ENCODE measurements around the gene ACKR3. TPM values are rescaled to one million over a fixed set of nuclear protein-coding genes. Genes with fewer than 3 reads are reported as not detected.
A peak's percentile ranks its signal among the peaks of the same experiment; 100 is the strongest.

ACKR3 gene
- total and polyA plus RNA-seq, 2 donors (not counting 1 experiment from before 2014, with no cell fraction given) = 0.17 to 1.5 TPM

GRCh38 chr2:236603361-236604015 lies 33.9 kb downstream of the ACKR3 start:
- Histone ChIP-seq H3K27me3 (ENCODE audit: control insufficient read depth, insufficient read depth, low read length) (no peaks in the 10 kb centered on the region), H3K4me2 (ENCODE audit: extremely low read depth, insufficient read depth, low read length) (no peak overlapping the region), H3K9me3 (ENCODE audit: control insufficient read depth, insufficient read depth, low read depth, low read length) (no peaks in the 10 kb centered on the region), H3K79me2 (ENCODE audit: control insufficient read depth, insufficient read depth, low read length) (no peaks in the 10 kb centered on the region), H4K20me1 (ENCODE audit: control insufficient read depth, extremely low read depth, insufficient read depth, low read length) (no peaks in the 10 kb centered on the region), H3K36me3 (ENCODE audit: control insufficient read depth, insufficient read depth, low read length) (no peaks in the 10 kb centered on the region), H3K27ac (ENCODE audit: insufficient read depth, low read length) (no peak overlapping the region), H3K9ac (ENCODE audit: insufficient read depth, low read length) (no peak overlapping the region), H2AFZ (ENCODE audit: low read length) (no peak overlapping the region), H3K4me3 (replicated peaks in 1 of 4; ENCODE audit: control extremely low read depth in 1 of 4, insufficient read depth in 1 of 4, low read depth in 3 of 4, low read length in 4 of 4) (no peak overlapping the region), H3K4me1 (ENCODE audit: control insufficient read depth, extremely low read depth, insufficient read depth, low read length) (no peaks in the 10 kb centered on the region)
- DNase-seq (ENCODE audit: low read depth in 2 of 2) = no peak
- TF ChIP-seq EZH2 (IDR thresholded peaks at IDR 0.05; ENCODE audit: low read length, missing control alignments) = no peak
- TF ChIP-seq CTCF (conservative IDR thresholded peaks at IDR 0.05 in 1 of 2, IDR thresholded peaks at IDR 0.05 in 1 of 2; ENCODE audit: low read depth in 1 of 2, low read length in 2 of 2) = no peak

GRCh38 chr2:236604575-236605344 lies 35.1 kb downstream of the ACKR3 start:
- H3K27ac ChIP-seq (ENCODE audit: insufficient read depth, low read length) = no peak overlapping the region
- H3K79me2 ChIP-seq (ENCODE audit: control insufficient read depth, insufficient read depth, low read length) = no peaks in the 10 kb centered on the region
- TF ChIP-seq EZH2 (IDR thresholded peaks at IDR 0.05; ENCODE audit: low read length, missing control alignments) = no peak
- TF ChIP-seq CTCF (conservative IDR thresholded peaks at IDR 0.05 in 1 of 2, IDR thresholded peaks at IDR 0.05 in 1 of 2; ENCODE audit: low read depth in 1 of 2, low read length in 2 of 2) = no peak
- H3K4me1 ChIP-seq (ENCODE audit: control insufficient read depth, extremely low read depth, insufficient read depth, low read length) = no peaks in the 10 kb centered on the region
- no peaks in the 10 kb centered on the region for H4K20me1 ChIP-seq (ENCODE audit: control insufficient read depth, extremely low read depth, insufficient read depth, low read length)
- H3K4me2 ChIP-seq (ENCODE audit: extremely low read depth, insufficient read depth, low read length) = no peak overlapping the region
- H2AFZ ChIP-seq (ENCODE audit: low read length) = no peak overlapping the region
- no peaks in the 10 kb centered on the region for H3K27me3 ChIP-seq (ENCODE audit: control insufficient read depth, insufficient read depth, low read length)
- H3K9ac ChIP-seq (ENCODE audit: insufficient read depth, low read length) = no peak overlapping the region
- H3K4me3 ChIP-seq (replicated peaks in 1 of 4; ENCODE audit: control extremely low read depth in 1 of 4, insufficient read depth in 1 of 4, low read depth in 3 of 4, low read length in 4 of 4) = no peak overlapping the region
- peak in 1 of 2 donors; percentile 23 for DNase-seq (ENCODE audit: low read depth in 2 of 2)
- no peaks in the 10 kb centered on the region for H3K9me3 ChIP-seq (ENCODE audit: control insufficient read depth, insufficient read depth, low read depth, low read length)
- no peaks in the 10 kb centered on the region for H3K36me3 ChIP-seq (ENCODE audit: control insufficient read depth, insufficient read depth, low read length)

- Histone ChIP-seq H3K4me1 (ENCODE audit: control insufficient read depth, extremely low read depth, insufficient read depth, low read length) (no peaks in the 10 kb centered on the region), H3K9ac (ENCODE audit: insufficient read depth, low read length) (no peak overlapping the region), H4K20me1 (ENCODE audit: control insufficient read depth, extremely low read depth, insufficient read depth, low read length) (no peaks in the 10 kb centered on the region), H2AFZ (ENCODE audit: low read length) (no peak overlapping the region), H3K79me2 (ENCODE audit: control insufficient read depth, insufficient read depth, low read length) (no peaks in the 10 kb centered on the region), H3K9me3 (ENCODE audit: control insufficient read depth, insufficient read depth, low read depth, low read length) (no peaks in the 10 kb centered on the region), H3K4me2 (ENCODE audit: extremely low read depth, insufficient read depth, low read length) (no peak overlapping the region), H3K27ac (ENCODE audit: insufficient read depth, low read length) (no peak overlapping the region), H3K27me3 (ENCODE audit: control insufficient read depth, insufficient read depth, low read length) (no peaks in the 10 kb centered on the region), H3K4me3 (replicated peaks in 1 of 4; ENCODE audit: control extremely low read depth in 1 of 4, insufficient read depth in 1 of 4, low read depth in 3 of 4, low read length in 4 of 4) (no peak overlapping the region), H3K36me3 (ENCODE audit: control insufficient read depth, insufficient read depth, low read length) (no peaks in the 10 kb centered on the region)
- no peak for TF ChIP-seq EZH2 (IDR thresholded peaks at IDR 0.05; ENCODE audit: low read length, missing control alignments)
- no peak for TF ChIP-seq CTCF (conservative IDR thresholded peaks at IDR 0.05 in 1 of 2, IDR thresholded peaks at IDR 0.05 in 1 of 2; ENCODE audit: low read depth in 1 of 2, low read length in 2 of 2)
- DNase-seq (ENCODE audit: low read depth in 2 of 2) = no peak
Observed at GRCh38 chr2:236605345-236605734, 35.7 kb downstream of the ACKR3 start.
